ENCODE data around the gene SGCA.

DNA sequence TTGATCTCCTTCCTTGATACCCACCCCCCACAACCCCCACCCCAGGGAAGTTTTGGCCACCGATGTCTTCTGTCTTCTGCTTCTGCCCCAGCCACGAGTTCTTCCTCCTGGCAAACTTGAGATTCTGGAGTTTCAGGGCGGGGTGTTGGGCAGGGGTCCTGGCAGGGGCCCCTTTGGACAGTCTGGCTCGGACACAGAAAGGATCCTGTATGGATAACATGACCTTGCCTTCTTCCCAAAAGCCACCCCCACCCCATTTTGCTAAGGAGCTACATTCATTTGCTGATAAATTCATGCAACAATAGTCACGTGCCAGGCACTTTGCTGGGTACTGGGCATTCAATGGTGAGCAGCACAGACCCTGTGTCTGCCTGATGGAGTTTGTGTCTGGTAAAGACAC lies 41.5 kb downstream of the SGCA start:
- TF ChIP-seq, protein P1, sequence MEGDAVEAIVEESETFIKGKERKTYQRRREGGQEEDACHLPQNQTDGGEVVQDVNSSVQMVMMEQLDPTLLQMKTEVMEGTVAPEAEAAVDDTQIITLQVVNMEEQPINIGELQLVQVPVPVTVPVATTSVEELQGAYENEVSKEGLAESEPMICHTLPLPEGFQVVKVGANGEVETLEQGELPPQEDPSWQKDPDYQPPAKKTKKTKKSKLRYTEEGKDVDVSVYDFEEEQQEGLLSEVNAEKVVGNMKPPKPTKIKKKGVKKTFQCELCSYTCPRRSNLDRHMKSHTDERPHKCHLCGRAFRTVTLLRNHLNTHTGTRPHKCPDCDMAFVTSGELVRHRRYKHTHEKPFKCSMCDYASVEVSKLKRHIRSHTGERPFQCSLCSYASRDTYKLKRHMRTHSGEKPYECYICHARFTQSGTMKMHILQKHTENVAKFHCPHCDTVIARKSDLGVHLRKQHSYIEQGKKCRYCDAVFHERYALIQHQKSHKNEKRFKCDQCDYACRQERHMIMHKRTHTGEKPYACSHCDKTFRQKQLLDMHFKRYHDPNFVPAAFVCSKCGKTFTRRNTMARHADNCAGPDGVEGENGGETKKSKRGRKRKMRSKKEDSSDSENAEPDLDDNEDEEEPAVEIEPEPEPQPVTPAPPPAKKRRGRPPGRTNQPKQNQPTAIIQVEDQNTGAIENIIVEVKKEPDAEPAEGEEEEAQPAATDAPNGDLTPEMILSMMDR (IDR thresholded peaks at IDR 0.05), result no peak
- TF ChIP-seq POLR2A (IDR thresholded peaks at IDR 0.05) (no peak), EP300 (IDR thresholded peaks at IDR 0.05) (no peak), POLR2AphosphoS5 (IDR thresholded peaks at IDR 0.05) (no peak)

Data from suprapubic skin (tissue), 4 donors.